ENCODE results near the gene SMC1B. TPM values are rescaled to one million over a fixed set of nuclear protein-coding genes. Genes with fewer than 3 reads are reported as not detected.

The SMC1B gene
- under 1 TPM; 0.37 to 0.38 TPM for total RNA-seq
- not detected for polyA plus RNA-seq

- Histone ChIP-seq H3K27ac (ENCODE audit: low read depth, low read length) (peak within 1 kb of the TSS; percentile 31), H3K9me3 (ENCODE audit: low read length) (no peaks in the 10 kb centered on the region), H3K27me3 (ENCODE audit: insufficient read depth, low read length, poor library complexity, severe bottlenecking) (no peaks in the 10 kb centered on the region), H3K4me1 (ENCODE audit: insufficient read depth, low read length) (peaks cover 9% of the 10 kb centered on the region), H3K4me3 (ENCODE audit: low read length) (peak within 1 kb of the TSS; percentile 70), H3K36me3 (ENCODE audit: insufficient read depth, low read length) (no peaks in the 10 kb centered on the region)
- H3K4me1 Mint-ChIP-seq: peaks cover 0 to 13% (median 9%) of the 10 kb centered on the region in 3 donors
- H3K9me3 Mint-ChIP-seq: peaks cover 0 to 4% (median 0%) of the 10 kb centered on the region in 5 donors
- peak within 1 kb of the TSS; percentile 42 to 95 (median 86) for H3K27ac Mint-ChIP-seq
- H3K36me3 Mint-ChIP-seq: no peaks in the 10 kb centered on the region
- H3K27me3 Mint-ChIP-seq: peaks cover 0 to 2% of the 10 kb centered on the region in 2 donors
- POLR2A ChIA-PET: no interaction called here
- DNase-seq: peak; percentile 69 to 92 (median 76)
- CTCF ChIA-PET: interaction anchor here (1.0 kb wide), 1 partner anchor 19 kb away, joined by 4 read pairs; no protein-coding TSS in a partner anchor
- peak within 1 kb of the TSS; percentile 55 to 89 (median 82) for H3K4me3 Mint-ChIP-seq
Observed at GRCh38 chr22:45413368-45414211, at the start of gene SMC1B, which contains the start of gene RIBC2. Gene SMC1B, minus strand, starts transcription at chr22:45413599. Its CDS starts 32 bp downstream, at chr22:45413567. Gene RIBC2, plus strand, starts transcription at chr22:45413693. Its CDS starts 194 bp downstream, at chr22:45413887.

- CTCF ChIA-PET: no interaction called here
- Mint-ChIP-seq H3K9me3 (peaks cover 3 to 8% (median 5%) of the 10 kb centered on the region in 5 donors), H3K4me3 (no peak overlapping the region), H3K36me3 (no peaks in the 10 kb centered on the region), H3K4me1 (no peaks in the 10 kb centered on the region), H3K27ac (no peak overlapping the region), H3K27me3 (peaks cover 3 to 15% of the 10 kb centered on the region in 2 donors)
- H3K9me3 ChIP-seq (ENCODE audit: low read length): no peaks in the 10 kb centered on the region
- H3K4me3 ChIP-seq (ENCODE audit: low read length): no peak overlapping the region
- POLR2A ChIA-PET: interaction anchor here (0.6 kb wide), 1 partner anchor 816 kb away, joined by 3 read pairs; no protein-coding TSS in a partner anchor
- no peaks in the 10 kb centered on the region for H3K36me3 ChIP-seq (ENCODE audit: insufficient read depth, low read length)
- no peaks in the 10 kb centered on the region for H3K4me1 ChIP-seq (ENCODE audit: insufficient read depth, low read length)
- H3K27me3 ChIP-seq (ENCODE audit: insufficient read depth, low read length, poor library complexity, severe bottlenecking): no peaks in the 10 kb centered on the region
- no peak for DNase-seq
- no peak overlapping the region for H3K27ac ChIP-seq (ENCODE audit: low read depth, low read length)
Observed at GRCh38 chr22:45462034-45462655, 48.7 kb upstream of the SMC1B start.

- no peaks in the 10 kb centered on the region for H3K36me3 Mint-ChIP-seq
- peaks cover 0 to 5% (median 0%) of the 10 kb centered on the region in 5 donors for H3K9me3 Mint-ChIP-seq
- CTCF ChIA-PET: no interaction called here
- DNase-seq: no peak
- H3K27me3 Mint-ChIP-seq: peaks cover 9 to 19% of the 10 kb centered on the region in 2 donors
- no peaks in the 10 kb centered on the region for H3K4me1 Mint-ChIP-seq
- no peaks in the 10 kb centered on the region for H3K9me3 ChIP-seq (ENCODE audit: low read length)
- no peak overlapping the region for H3K4me3 ChIP-seq (ENCODE audit: low read length)
- no peaks in the 10 kb centered on the region for H3K4me1 ChIP-seq (ENCODE audit: insufficient read depth, low read length)
- no peaks in the 10 kb centered on the region for H3K36me3 ChIP-seq (ENCODE audit: insufficient read depth, low read length)
- no peaks in the 10 kb centered on the region for H3K27me3 ChIP-seq (ENCODE audit: insufficient read depth, low read length, poor library complexity, severe bottlenecking)
- POLR2A ChIA-PET: no interaction called here
- H3K4me3 Mint-ChIP-seq: no peak overlapping the region
- no peak overlapping the region for H3K27ac Mint-ChIP-seq
- no peak overlapping the region for H3K27ac ChIP-seq (ENCODE audit: low read depth, low read length)
Observed at GRCh38 chr22:45460288-45461109, 47.1 kb upstream of the SMC1B start.

GRCh38 chr22:45459235-45459634 lies 45.8 kb upstream of the SMC1B start:
- no peak overlapping the region for H3K27ac ChIP-seq (ENCODE audit: low read depth, low read length)
- no peaks in the 10 kb centered on the region for H3K4me1 Mint-ChIP-seq
- H3K4me3 ChIP-seq (ENCODE audit: low read length): no peak overlapping the region
- H3K36me3 ChIP-seq (ENCODE audit: insufficient read depth, low read length): no peaks in the 10 kb centered on the region
- H3K4me3 Mint-ChIP-seq: no peak overlapping the region
- ChIA-PET POLR2A (no interaction called here), CTCF (no interaction called here)
- peaks cover 9 to 12% of the 10 kb centered on the region in 2 donors for H3K27me3 Mint-ChIP-seq
- H3K27me3 ChIP-seq (ENCODE audit: insufficient read depth, low read length, poor library complexity, severe bottlenecking): no peaks in the 10 kb centered on the region
- DNase-seq: no peak
- H3K36me3 Mint-ChIP-seq: no peaks in the 10 kb centered on the region
- no peaks in the 10 kb centered on the region for H3K9me3 ChIP-seq (ENCODE audit: low read length)
- H3K9me3 Mint-ChIP-seq: peaks cover 0 to under 1% (median 0%) of the 10 kb centered on the region in 5 donors
- no peak overlapping the region for H3K27ac Mint-ChIP-seq
- no peaks in the 10 kb centered on the region for H3K4me1 ChIP-seq (ENCODE audit: insufficient read depth, low read length)

- Histone ChIP-seq H3K4me3 (ENCODE audit: low read length) (no peak overlapping the region), H3K4me1 (ENCODE audit: insufficient read depth, low read length) (no peaks in the 10 kb centered on the region), H3K36me3 (ENCODE audit: insufficient read depth, low read length) (no peaks in the 10 kb centered on the region), H3K9me3 (ENCODE audit: low read length) (no peaks in the 10 kb centered on the region), H3K27me3 (ENCODE audit: insufficient read depth, low read length, poor library complexity, severe bottlenecking) (no peaks in the 10 kb centered on the region), H3K27ac (ENCODE audit: low read depth, low read length) (no peak overlapping the region)
- Mint-ChIP-seq H3K4me1 (no peaks in the 10 kb centered on the region), H3K9me3 (no peaks in the 10 kb centered on the region), H3K36me3 (no peaks in the 10 kb centered on the region), H3K4me3 (no peak overlapping the region), H3K27me3 (peaks cover 8 to 9% of the 10 kb centered on the region in 2 donors), H3K27ac (no peak overlapping the region)
- POLR2A ChIA-PET: no interaction called here
- DNase-seq: no peak
- CTCF ChIA-PET: no interaction called here
Observed at GRCh38 chr22:45458532-45458931, 45.1 kb upstream of the SMC1B start.

- Mint-ChIP-seq H3K4me3 (no peak overlapping the region), H3K27ac (peak overlapping the region in 1 of 8 donors; percentile 39), H3K36me3 (no peaks in the 10 kb centered on the region), H3K9me3 (no peaks in the 10 kb centered on the region), H3K27me3 (peaks cover 18 to 19% of the 10 kb centered on the region in 2 donors), H3K4me1 (no peaks in the 10 kb centered on the region)
- Histone ChIP-seq H3K36me3 (ENCODE audit: insufficient read depth, low read length) (no peaks in the 10 kb centered on the region), H3K4me3 (ENCODE audit: low read length) (no peak overlapping the region), H3K9me3 (ENCODE audit: low read length) (no peaks in the 10 kb centered on the region), H3K4me1 (ENCODE audit: insufficient read depth, low read length) (no peaks in the 10 kb centered on the region), H3K27me3 (ENCODE audit: insufficient read depth, low read length, poor library complexity, severe bottlenecking) (no peaks in the 10 kb centered on the region), H3K27ac (ENCODE audit: low read depth, low read length) (no peak overlapping the region)
- POLR2A ChIA-PET: no interaction called here
- no peak for DNase-seq
- CTCF ChIA-PET: no interaction called here
Observed at GRCh38 chr22:45456811-45457210, 43.4 kb upstream of the SMC1B start.

- ChIA-PET POLR2A (no interaction called here), CTCF (no interaction called here)
- Histone ChIP-seq H3K27me3 (ENCODE audit: insufficient read depth, low read length, poor library complexity, severe bottlenecking) (no peaks in the 10 kb centered on the region), H3K27ac (ENCODE audit: low read depth, low read length) (no peak overlapping the region), H3K4me1 (ENCODE audit: insufficient read depth, low read length) (no peaks in the 10 kb centered on the region), H3K9me3 (ENCODE audit: low read length) (no peaks in the 10 kb centered on the region), H3K4me3 (ENCODE audit: low read length) (no peak overlapping the region), H3K36me3 (ENCODE audit: insufficient read depth, low read length) (no peaks in the 10 kb centered on the region)
- Mint-ChIP-seq H3K4me1 (no peaks in the 10 kb centered on the region), H3K27me3 (peaks cover 21 to 28% of the 10 kb centered on the region in 2 donors), H3K27ac (no peak overlapping the region), H3K4me3 (no peak overlapping the region), H3K36me3 (no peaks in the 10 kb centered on the region), H3K9me3 (no peaks in the 10 kb centered on the region)
- no peak for DNase-seq
Observed at GRCh38 chr22:45455621-45456020, 42.2 kb upstream of the SMC1B start.
